Skin of body (tissue), 2 donors: ENCODE results near the gene LAIR1. TPM values are rescaled to one million over a fixed set of nuclear protein-coding genes. Genes with fewer than 3 reads are reported as not detected.
A peak's percentile ranks its signal among the peaks of the same experiment; 100 is the strongest.
"Not testable (repeated sequence)": the region's sequence is repeated elsewhere in the genome, so short reads cannot be mapped to it uniquely, and the experiment has no call there.

Source experiments
- DNase-seq: peaks from one replicate; lab custom pipeline; 2025; lab: John Stamatoyannopoulos, UW
- total RNA-seq: library from RNA; depleted of rRNA; stranded (reverse); fragments of >200 nt; gene quantifications from one replicate; pipeline ENCODE4 v1.2.3, GENCODE V29; 2014

LAIR1 gene
- total RNA-seq: 11.5 TPM

- no peak for DNase-seq
These were observed at the start of gene LAIR1 for GRCh38 chr19:54364775-54365257. TSS of gene LAIR1 (minus strand) at chr19:54364931. CDS start at chr19:54364804, 127 bp downstream.

GRCh38 chr19:54414156-54414555, 49.4 kb upstream of the LAIR1 start:
- DNase-seq: no peak

- no peak for DNase-seq
These were observed 48.1 kb upstream of the LAIR1 start for GRCh38 chr19:54412877-54413276.

GRCh38 chr19:54411033-54411432, 46.3 kb upstream of the LAIR1 start:
- no peak for DNase-seq

GRCh38 chr19:54408456-54409026, 43.8 kb upstream of the LAIR1 start:
- no peak for DNase-seq

GRCh38 chr19:54407780-54408179, 43.0 kb upstream of the LAIR1 start:
- DNase-seq: no peak

GRCh38 chr19:54405628-54406027, 40.9 kb upstream of the LAIR1 start:
- DNase-seq: no peak

- no peak for DNase-seq
These were observed 38.3 kb upstream of the LAIR1 start for GRCh38 chr19:54403054-54403453.

GRCh38 chr19:54400913-54401312, 36.2 kb upstream of the LAIR1 start:
- no peak for DNase-seq

- no peak for DNase-seq
These were observed 34.5 kb upstream of the LAIR1 start for GRCh38 chr19:54399189-54399588.

- DNase-seq: no peak
These were observed 31.0 kb upstream of the LAIR1 start for GRCh38 chr19:54395685-54396084.

GRCh38 chr19:54393381-54393780, 28.6 kb upstream of the LAIR1 start:
- no peak for DNase-seq

- DNase-seq: no peak
These were observed 27.4 kb upstream of the LAIR1 start for GRCh38 chr19:54392105-54392504.

- no peak for DNase-seq
These were observed 26.9 kb upstream of the LAIR1 start for GRCh38 chr19:54391589-54392061.

GRCh38 chr19:54390942-54391577, 26.3 kb upstream of the LAIR1 start:
- DNase-seq: peak; percentile 42

- no peak for DNase-seq
These were observed 24.8 kb upstream of the LAIR1 start for GRCh38 chr19:54389553-54389952.

GRCh38 chr19:54388802-54389139, 24.0 kb upstream of the LAIR1 start:
- DNase-seq: no peak

- no peak for DNase-seq
These were observed 23.5 kb upstream of the LAIR1 start for GRCh38 chr19:54387991-54388801.

GRCh38 chr19:54383330-54383729, 18.6 kb upstream of the LAIR1 start:
- DNase-seq: no peak

GRCh38 chr19:54382041-54382440, 17.3 kb upstream of the LAIR1 start:
- DNase-seq: not testable (repeated sequence)

- no peak for DNase-seq
These were observed 16.2 kb upstream of the LAIR1 start for GRCh38 chr19:54380897-54381296.

GRCh38 chr19:54379187-54379678, 14.5 kb upstream of the LAIR1 start:
- no peak for DNase-seq
